HG03139 (cell line): ENCODE results near the gene SORCS2.

Experiments used
- ATAC-seq: cut with Tn5 transposase; IDR thresholded peaks from one replicate; pipeline ENCODE4 v1.9.1; 2021; ENCODE audit not compliant: unreplicated experiment

The SORCS2 gene

DNA sequence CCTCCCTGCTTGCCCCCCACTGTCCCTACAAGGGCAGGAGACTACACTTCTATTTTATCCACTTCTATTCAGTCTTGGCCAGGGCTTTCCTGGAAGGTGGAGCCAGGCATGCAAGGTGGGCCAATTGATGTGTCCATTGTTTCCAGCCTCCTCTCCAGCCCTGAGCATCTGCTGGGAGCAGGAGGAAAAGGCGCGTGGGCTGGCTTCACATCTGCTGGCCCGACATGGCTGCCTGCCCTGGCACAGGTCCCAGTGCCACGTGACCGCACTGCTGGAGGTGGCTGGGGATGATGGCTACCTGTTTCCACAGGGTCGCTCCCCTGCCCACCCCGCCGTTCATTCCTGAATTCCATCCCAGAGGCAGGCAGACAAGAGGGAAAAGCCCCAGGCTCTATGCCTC lies 499.6 kb downstream of the SORCS2 start:
- ATAC-seq: no peak

DNA sequence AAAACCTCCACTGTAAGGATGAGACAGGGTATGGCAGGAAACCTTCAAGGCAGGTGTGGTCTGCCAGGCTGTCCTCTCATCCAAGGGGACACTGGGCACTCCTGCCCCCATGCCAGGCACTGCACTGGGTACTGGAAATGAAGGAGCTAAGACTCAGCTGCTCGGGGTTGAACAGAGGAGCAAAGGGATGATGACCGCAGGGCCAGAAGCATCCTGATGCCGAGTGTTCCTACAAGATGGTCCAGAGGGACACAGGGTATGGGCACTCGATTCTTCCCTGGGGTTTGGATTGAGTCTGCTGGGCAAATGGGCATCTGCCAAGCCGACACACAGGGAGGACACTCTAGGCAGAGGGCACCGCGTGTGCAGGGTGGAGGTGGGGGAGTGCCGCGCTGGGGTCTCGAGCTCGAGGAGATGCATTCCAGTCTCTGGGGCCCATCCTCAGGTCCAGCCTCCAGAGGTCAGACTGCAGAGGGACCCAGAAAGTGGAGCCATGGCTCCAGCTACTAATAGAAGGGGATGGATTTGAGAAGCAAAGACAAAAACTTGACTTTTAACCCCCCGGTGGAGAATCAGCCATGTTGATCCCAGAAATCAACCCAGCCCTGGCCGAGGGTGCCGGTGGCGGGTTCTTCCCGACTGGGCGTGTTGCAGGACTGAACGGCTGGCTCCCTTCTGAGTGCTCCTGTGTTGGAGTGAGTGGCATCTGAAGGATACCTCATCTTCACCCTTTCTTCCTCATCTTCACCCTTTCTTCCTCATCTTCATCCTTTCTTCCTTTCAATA lies 500.3 kb downstream of the SORCS2 start:
- ATAC-seq: no peak

DNA sequence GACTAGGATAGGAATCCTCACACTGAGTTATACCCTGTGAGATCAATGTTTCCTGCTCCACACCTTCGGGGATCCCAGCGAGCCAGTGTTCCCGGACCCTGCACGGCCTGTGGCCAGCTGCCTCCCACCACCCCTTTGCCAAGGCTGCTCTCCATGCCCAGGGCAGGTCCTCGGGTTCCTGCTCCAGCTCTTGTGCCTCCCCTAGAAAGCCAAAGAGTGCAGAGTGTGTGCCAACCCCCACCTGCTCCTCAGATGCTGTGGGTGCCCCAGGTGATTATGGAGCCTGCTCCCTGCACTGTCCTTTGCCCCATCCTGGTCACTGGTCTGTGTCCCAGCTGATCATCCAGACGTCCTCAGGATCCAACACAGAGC lies 500.9 kb downstream of the SORCS2 start:
- no peak for ATAC-seq

DNA sequence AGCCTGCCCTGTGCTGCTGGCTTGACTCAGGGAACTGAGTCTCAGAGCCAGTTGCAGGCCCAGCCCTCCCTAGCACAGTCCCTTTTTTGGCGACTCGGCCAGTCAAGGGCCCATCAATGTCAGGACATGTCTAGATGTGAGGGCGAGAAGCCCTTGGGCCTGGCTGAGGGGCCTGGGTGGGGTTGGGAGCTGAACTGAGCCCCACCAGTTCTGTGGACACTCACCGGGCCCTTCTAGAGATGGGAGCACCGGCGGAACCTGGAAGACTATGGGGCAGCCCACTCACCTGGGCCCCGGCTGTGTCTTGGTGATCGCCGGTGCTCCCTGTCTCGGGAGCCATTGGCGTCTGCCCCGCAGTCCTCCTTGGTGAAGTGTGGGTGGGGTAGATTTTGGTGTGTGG lies 501.4 kb downstream of the SORCS2 start:
- ATAC-seq: no peak

DNA sequence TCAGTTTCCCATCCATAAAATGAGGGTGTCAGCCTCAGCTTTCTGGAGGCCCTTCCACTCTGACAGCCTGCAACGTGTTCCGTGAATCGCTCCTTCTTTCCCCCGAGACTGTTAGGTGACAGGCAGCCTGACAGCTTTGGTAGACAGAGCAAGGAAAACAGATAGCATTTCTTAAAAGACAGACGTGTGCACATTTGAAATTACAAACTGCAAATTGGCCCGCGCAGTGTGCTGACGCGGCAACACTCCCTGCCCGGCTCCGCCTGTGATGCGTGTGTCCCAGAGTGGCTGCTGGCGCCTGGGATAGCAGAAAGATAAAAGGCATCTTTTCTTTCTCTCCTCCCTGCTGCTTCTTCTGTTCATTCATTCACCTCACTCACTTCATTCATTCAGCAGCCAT lies 502.0 kb downstream of the SORCS2 start:
- no peak for ATAC-seq

DNA sequence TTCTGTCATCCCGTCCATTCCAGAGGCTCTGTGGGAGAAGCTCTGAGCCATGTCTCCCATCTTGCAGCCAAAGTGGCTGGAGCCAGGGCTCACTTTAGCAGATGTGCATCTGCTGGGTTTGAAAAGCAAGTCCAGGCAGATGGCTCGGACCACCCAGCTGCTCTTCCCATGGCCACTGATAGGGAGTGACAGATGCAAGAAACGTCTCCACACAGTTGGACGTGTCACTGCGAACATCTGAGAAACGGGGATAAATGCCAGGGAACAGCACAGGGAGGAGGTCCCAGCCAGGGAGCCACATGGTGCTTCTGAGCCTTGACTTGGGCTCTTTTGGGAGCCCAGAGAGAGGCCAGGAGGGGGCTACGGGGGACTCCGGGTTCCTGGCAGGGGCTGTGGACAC lies 505.0 kb downstream of the SORCS2 start:
- ATAC-seq: no peak

DNA sequence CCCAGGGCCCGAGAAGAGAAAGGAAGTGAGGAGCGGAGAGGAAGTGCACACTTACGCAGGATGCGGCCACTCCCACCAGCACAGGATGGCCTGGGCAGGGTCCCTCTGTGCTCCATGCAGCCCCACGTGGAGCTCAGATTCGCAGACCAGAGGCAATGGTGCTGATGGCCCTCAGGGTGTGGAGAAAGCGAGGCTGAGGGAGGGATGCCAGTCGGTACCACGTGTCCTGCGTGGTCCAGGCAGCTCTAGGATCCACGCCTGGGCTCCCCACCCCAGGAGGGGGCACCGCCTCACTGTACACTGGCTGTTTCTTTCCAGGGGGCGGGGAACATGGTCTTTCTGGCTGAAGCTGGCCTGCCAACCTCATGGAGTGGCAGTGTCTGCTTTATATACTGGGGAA lies 505.5 kb downstream of the SORCS2 start:
- no peak for ATAC-seq

DNA sequence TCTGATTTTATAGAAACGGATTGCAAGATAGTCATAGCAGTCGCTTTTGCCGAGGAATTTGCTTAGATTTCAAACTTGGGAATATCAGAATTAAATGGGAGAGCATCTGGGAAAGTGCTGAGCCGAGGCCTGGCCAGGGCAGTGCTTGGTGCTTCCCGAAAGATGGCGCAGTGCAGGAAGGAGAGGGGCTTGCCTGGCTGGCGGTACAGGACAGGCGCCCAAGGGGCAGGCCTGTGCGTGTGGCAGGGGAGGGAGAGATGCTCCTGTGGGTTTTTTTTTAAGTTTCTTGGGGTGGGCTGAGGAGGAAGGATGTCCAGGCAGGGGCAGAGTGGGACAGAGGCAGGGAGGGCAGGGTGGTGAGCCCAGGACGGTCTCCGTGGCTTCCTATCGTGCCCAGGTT lies 506.2 kb downstream of the SORCS2 start:
- ATAC-seq: no peak

DNA sequence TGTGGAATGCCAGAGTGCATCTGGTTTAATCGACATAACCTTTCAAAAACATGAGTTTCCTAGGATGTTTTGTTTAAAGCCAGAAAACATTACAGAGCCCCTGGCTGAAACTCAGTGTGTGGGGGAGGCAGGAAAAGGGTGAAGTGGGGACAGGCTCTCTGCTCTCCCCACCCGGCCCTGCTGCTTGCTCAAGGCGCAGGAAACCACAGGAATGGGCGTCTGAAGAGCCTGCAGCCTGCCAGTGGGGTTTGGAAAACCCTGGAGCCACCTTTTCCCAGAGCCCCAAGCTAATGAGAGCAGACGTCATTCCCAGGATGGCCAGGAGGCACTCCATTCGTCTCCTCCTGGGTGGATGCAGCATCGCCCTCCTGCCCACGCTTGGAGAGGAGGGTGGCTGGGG lies 506.7 kb downstream of the SORCS2 start:
- ATAC-seq: no peak

DNA sequence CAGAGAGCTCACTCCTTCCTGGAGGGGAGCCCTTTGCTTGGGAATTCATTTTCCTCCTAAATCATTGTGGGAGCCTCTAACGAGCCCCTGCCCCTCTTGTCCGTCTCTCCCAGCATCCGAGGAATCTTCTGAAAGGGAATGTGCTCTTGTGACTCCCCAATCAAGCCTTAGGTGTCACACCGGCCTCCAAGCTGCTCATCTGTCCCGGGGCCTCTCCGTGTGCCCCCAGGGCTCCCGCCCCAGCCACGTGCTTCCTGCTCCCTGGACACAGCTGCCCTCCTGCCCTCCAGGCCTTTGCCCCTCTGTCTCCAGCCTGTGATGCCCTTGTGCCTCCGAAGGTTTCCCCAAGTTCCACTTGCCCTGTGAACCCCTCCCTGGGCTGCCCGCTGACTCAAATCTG lies 507.5 kb downstream of the SORCS2 start:
- no peak for ATAC-seq

DNA sequence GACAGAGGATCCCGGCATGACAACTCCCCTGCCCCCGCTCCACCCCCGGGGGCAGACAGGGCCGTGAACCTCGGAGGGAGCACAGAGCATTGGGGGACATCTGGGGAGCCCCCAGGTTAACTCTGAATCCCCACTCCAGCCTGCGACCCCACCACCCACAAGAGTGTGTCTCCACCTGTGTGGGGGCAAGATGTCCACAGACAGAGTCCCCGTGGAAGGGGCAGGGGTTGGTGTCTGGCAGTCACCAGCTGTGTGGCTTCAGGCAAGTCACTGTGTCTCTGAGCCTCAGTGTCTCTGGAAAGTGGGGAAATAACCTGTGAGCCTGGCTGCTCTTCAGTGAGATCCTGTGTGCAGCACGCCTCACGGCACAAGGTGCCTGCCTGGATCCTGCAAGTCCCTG lies 508.3 kb downstream of the SORCS2 start:
- no peak for ATAC-seq

DNA sequence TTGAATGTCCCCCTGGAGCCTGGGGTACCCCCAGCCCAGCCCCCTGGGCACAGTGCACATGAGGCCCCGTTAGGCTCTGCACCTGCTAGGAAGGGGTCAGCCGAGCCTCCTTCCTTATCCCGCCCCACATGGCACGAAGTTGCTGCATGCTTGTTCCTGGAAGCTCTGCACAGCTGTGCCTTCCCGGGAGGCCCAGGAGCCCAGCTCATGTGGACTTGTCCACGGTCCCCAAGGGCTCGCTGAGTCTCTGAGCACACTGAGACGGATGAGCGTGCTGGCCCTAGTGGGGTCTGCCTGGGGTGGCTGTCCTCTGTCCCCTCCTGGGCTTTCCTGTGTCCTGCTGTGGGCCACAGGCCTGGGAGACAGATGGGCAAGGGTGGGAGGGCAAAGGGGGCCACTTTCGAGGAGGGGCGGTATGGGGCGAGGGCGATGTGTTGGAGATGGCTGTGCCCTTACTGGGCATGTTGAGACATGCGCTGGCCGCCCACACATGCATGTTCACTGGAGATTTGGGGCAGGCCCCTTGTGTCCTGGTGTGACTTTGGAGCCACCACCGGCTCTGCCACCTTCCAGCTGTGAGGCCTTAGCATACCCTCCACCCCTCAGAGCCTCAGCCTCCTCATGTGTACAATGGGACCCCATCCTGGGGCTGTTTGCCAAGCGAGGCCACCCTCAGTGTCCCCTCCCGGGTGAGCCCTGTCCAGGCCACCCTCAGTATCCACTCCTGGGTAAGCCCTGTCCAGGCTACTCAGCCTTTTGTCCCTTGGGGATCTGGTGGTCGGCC lies 509.7 kb downstream of the SORCS2 start:
- no peak for ATAC-seq

DNA sequence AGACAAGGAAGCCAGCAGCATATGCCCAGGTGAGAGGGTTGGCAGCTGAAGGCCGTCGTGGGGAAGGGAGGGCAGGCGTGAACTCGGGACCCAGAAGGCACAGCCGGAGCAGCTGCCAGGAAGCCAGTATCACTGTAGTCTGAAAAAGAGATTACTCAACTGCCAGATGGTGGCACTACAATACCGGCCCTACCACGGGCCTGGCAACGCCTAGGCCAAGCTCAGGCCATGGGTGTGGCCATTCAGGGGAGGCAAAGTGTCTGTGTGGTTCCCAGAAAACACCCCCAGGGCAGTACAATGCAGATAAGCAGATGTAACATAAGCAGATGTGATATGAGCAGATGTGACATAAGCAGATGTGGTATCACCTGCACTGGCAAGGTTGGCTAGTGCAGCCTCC lies 511.4 kb downstream of the SORCS2 start:
- ATAC-seq: no peak

DNA sequence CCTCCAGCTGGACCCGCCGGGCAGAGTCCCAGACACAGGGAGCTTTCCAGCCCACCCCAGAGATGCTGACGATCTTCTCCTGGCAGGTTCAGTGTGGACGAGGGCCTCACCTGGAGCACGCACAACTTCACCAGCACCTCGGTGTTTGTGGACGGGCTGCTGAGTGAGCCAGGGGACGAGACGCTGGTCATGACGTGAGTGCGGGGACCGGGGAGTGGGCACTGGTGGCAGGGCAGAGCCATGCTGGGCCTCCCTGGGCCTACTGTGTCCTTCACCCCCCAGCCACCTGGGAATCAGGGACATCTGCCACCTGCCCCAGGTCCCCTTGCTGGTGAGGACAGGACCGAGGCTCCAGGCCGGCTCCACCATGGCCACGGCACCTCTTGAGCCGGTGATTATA lies 511.8 kb downstream of the SORCS2 start:
- ATAC-seq: no peak

DNA sequence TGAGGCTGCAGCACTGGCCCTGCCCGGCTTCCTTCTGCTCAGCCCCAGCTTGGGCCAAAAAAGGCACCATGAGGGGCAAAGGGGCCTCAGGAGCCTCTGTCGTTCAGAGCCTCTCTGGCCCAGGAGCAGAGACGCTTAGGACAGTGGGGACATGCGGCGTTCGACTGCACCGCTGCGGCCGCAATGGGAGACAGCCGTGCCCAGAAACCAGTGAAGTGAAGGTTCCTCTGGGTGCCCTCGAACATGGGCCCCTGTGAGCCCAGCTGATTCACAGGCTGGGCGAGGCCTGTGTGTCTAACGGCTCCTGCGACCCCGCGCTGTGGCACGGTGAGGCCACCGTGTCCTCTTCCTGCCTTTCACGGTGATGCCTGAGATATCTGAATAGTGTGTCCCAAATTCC lies 512.3 kb downstream of the SORCS2 start:
- ATAC-seq: no peak

DNA sequence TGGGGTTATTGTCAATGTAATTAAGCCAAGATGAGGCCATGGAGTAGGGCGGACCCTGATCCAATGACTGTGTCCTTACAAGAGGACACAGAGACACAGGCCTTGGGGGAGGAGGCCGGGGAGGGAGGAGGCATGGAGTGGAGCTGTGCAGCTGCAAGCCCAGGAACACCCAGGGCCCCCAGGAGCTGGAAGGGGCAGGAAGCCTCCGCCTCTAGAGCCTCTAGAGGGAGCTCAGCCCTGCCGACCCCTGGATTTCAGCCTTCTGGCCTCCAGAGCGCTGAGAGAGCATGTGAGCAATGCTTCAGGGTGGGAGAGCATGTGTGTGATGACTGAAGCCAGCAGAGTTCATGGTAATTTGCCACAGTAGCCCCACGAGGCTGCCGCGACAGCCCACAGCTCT lies 512.7 kb downstream of the SORCS2 start:
- no peak for ATAC-seq

DNA sequence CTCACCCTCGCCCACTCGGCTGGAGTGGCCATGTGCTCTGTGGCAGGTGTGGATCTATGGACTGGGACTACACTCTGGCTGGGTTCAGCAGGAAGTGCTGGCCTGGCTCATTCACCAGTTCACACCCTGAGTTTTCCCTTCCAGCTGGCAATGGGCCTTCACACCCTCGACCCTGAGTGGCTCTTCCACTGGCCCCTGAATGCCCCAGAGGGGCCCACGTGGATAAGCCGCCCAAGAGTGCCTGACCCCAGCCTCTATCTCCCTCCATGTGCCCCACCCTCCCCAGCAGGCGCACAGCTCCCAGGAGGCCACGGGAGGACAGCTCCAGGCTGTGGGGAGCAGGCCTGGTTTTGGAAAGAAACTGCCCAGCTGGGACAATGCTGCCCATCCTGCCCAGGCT lies 513.3 kb downstream of the SORCS2 start:
- ATAC-seq: no peak

DNA sequence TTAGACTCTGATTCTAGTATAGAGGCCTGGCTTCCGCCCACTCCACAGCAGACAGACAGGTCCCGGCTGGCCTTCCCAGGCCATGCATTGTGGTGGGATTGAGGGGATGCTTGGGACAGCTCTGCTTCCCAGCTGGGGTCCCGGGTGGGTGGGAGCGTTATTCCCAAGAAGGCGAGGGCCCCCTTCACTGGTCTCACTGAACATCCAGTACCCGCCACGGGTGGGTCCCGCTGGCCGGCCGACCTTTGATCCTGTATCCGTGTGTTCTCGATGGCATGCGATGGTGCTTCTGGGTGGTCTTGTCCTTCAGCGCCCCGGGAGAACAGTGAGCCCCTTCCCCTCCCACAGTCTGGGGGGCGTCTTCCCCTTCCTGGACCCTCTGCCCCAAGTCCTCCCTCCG lies 515.9 kb downstream of the SORCS2 start:
- ATAC-seq: no peak

DNA sequence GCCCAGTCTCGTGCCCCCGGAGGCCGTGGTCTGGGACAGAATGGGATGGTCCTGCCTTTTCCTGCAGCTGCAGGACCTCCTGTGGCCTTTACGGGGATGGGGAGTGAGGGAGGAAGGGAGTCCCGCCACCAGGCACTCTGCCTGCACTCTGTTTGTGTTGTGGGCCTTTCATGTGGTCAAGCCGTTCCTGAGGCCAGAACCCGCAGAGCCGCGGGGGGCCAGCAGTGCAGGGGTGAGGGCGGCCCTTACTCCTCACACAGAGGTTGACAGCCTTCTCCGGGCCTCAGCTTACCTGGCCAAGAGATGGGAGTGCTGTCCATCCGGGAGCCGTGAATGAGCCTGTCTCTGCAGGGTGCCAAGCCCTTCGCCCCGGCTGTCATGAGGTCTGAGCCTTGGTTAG lies 516.6 kb downstream of the SORCS2 start:
- ATAC-seq: no peak

DNA sequence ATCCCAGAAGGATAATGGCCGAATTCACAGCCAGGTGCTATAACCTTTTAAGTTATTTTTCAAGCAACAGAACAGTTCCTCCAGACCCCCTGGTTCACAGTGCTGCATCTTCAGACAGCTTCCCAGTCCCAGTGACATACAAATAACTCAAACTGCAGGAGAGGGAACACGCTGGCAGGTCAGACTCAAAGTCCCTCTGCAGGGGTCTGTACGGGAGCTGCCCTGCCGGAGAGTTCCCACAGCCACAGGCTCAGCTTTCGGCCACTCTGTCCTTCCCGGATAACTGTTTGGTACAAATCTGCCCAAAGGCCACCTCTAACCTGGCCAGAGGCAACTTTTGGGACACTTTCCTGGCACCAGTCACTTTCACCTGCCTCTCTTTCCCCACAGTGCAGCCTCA lies 517.1 kb downstream of the SORCS2 start:
- ATAC-seq: no peak

DNA sequence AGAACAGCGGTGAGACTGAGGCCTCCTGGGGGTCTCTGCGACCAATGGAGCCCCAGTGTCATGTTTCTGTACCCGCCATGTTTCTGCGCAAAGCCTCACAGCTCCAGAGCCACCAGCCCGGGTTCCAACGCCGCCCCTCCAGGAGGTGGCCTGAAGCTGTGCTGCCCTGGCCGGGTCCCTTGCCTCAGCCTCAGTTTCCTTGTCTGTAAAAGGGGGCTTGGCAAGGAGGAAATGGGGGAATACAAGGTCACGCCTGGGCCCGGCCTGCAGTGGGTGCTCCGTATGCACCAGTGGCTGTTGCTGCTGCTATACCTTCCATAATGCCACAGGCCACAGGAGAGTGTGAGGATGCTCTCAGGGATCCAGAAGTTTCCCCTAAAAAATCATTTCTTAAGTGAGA lies 517.8 kb downstream of the SORCS2 start:
- no peak for ATAC-seq

DNA sequence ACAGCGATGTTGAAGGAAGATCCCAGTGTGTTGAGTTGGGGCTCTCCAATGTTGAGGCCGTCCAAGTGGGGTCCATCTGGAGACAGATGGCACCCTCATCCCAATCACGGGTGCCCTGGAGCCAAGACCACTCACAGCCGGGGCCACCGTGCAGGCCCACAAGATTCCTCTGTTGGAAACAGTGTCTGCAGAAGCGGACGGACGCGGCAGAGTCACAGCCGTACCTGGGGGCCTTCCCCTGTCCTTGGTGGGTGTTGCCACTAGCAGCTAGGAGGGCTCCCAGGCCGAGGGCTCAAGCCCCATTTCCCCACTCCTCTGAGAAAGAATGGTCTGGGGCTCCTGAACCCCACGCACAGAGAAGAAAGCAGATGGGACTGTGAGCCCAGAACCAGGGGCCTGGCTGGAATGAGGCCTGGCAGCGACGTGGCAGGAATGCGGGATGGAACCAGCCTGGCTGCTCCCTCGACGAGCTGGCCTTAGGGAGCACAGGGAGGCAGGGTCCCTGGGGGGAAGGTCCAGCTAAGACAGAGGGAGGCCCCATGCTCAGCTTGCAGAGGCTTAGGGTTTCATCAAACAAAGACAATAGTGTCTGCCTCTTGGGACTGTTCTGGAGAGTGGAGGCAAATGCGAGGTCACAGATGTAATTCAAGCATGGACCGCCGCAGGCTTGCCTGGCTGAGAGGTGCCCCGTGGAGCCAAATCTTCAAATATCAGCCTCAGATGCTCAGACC lies 518.4 kb downstream of the SORCS2 start:
- ATAC-seq: no peak
